ENCODE measurements around the gene RFESD.

The RFESD gene

DNA sequence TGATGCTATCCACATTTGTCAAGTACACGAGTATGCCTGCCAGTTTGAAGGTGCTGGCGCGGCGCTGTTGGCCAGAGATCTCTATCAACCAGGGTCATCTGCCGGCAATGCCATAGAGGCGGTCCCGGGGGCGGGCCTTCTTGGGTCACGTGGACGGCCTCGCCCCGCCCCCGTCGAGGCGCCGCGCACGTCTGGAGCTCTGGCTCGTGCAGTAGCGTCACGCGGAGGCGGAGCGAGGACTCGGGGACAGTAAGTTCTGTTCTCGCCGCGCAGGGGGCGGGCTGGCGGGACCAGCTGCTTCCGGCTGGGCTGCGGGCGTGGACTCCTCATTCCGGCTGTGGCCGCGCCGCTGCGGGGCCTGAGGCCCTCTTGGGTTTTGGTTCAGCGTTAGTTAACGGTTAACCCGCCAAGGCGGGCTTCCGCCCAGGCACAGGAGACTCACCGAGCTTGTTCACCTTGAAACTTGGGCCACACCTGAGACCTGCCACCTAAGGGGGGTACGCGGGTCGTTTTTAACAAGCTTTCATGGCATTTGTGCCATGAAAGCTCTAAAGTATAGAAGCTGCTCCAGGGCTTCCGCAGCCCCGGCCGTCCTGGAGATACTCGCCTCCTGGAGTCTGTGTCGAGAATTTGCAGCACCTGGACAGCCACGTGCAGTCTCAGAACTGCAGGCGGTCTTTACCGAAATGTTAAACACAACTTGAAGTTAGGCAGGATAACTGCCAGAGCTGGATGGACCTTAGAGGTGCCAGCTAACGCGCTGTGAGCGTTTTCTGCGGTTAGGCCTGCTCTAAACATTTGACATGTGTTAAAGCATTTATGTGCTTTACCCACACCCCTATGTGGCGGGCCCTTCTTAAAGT is at the start of gene RFESD:
RFESD (plus strand) TSS at position 209 of the 863 bp plus-strand sequence. CDS start 5,495 bp downstream, outside the sequence.
- Histone ChIP-seq H3K27ac (ENCODE audit: low read length) (peak within 1 kb of the TSS; percentile 94), H3K4me1 (ENCODE audit: low read length) (peaks cover 38% of the 10 kb centered on the region), H3K4me2 (ENCODE audit: low read length) (peak within 1 kb of the TSS; percentile 97), H3K27me3 (ENCODE audit: low read depth, low read length) (no peaks in the 10 kb centered on the region), H3K9ac (ENCODE audit: low read length) (peak within 1 kb of the TSS; percentile 93), H2AFZ (ENCODE audit: low read depth, low read length) (peak within 1 kb of the TSS; percentile 89), H3K9me3 (ENCODE audit: insufficient read depth, low read length) (no peaks in the 10 kb centered on the region), H3K4me3 (ENCODE audit: low read length) (peak within 1 kb of the TSS; percentile 83), H3K79me2 (ENCODE audit: low read length) (no peaks in the 10 kb centered on the region), H3K36me3 (replicated peaks; ENCODE audit: low read depth, low read length) (no peaks in the 10 kb centered on the region), H4K20me1 (ENCODE audit: insufficient read depth, low read length) (no peaks in the 10 kb centered on the region)
- no peak for TF ChIP-seq EZH2phosphoT487 (IDR thresholded peaks at IDR 0.05; ENCODE audit: low read depth)
- TF ChIP-seq, protein P1, sequence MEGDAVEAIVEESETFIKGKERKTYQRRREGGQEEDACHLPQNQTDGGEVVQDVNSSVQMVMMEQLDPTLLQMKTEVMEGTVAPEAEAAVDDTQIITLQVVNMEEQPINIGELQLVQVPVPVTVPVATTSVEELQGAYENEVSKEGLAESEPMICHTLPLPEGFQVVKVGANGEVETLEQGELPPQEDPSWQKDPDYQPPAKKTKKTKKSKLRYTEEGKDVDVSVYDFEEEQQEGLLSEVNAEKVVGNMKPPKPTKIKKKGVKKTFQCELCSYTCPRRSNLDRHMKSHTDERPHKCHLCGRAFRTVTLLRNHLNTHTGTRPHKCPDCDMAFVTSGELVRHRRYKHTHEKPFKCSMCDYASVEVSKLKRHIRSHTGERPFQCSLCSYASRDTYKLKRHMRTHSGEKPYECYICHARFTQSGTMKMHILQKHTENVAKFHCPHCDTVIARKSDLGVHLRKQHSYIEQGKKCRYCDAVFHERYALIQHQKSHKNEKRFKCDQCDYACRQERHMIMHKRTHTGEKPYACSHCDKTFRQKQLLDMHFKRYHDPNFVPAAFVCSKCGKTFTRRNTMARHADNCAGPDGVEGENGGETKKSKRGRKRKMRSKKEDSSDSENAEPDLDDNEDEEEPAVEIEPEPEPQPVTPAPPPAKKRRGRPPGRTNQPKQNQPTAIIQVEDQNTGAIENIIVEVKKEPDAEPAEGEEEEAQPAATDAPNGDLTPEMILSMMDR (IDR thresholded peaks at IDR 0.05; ENCODE audit: low read depth, low read length): no peak

DNA sequence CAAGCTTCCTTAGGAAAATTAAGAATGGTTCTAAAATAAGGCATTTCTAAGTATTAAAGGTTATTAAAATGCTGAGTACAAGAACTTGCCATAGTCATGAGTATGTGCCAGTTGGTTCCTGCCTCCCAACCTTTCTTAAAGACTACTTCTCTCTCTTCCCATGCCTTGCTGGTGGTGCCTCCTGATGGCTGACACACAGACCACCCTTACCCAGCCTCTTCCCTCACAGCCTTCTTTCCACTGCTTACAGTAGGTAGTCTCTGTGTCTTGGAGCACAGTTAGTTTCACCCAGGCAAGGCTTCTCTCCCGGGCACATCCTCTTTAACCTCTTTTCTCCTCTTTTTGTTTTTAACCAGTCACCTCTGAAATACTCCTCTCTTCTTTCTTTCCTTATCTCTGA is 47.3 kb upstream of the RFESD start:
- Histone ChIP-seq H4K20me1 (ENCODE audit: insufficient read depth, low read length) (no peaks in the 10 kb centered on the region), H3K27me3 (ENCODE audit: low read depth, low read length) (no peaks in the 10 kb centered on the region), H2AFZ (ENCODE audit: low read depth, low read length) (no peak overlapping the region), H3K4me1 (ENCODE audit: low read length) (peaks cover 8% of the 10 kb centered on the region), H3K36me3 (replicated peaks; ENCODE audit: low read depth, low read length) (no peaks in the 10 kb centered on the region), H3K27ac (ENCODE audit: low read length) (no peak overlapping the region), H3K9me3 (ENCODE audit: insufficient read depth, low read length) (no peaks in the 10 kb centered on the region), H3K9ac (ENCODE audit: low read length) (no peak overlapping the region), H3K4me2 (ENCODE audit: low read length) (no peak overlapping the region), H3K79me2 (ENCODE audit: low read length) (no peaks in the 10 kb centered on the region), H3K4me3 (ENCODE audit: low read length) (no peak overlapping the region)
- no peak for TF ChIP-seq EZH2phosphoT487 (IDR thresholded peaks at IDR 0.05; ENCODE audit: low read depth)
- TF ChIP-seq, protein P1 (IDR thresholded peaks at IDR 0.05; ENCODE audit: low read depth, low read length): no peak

DNA sequence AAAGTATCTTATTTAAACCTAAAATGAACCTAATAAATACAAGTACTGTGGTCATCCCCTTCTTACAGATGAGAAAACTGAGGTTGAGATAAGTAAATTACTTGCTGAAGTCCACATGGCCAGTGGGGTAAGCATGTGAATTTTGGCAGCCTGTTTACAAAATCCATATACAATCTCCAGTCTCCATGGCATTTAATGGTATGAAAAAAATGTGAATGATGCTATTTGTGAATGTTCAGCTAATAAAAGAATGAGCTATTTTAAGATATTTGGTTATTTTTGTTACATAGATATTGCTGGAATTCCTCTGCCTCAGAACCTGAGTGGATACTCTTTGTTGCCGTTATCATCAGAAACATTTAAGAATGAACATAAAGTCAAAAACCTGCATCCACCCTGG is 46.0 kb upstream of the RFESD start:
- Histone ChIP-seq H4K20me1 (ENCODE audit: insufficient read depth, low read length) (no peaks in the 10 kb centered on the region), H3K27ac (ENCODE audit: low read length) (no peak overlapping the region), H3K4me1 (ENCODE audit: low read length) (peaks cover 8% of the 10 kb centered on the region), H3K9me3 (ENCODE audit: insufficient read depth, low read length) (no peaks in the 10 kb centered on the region), H2AFZ (ENCODE audit: low read depth, low read length) (no peak overlapping the region), H3K27me3 (ENCODE audit: low read depth, low read length) (no peaks in the 10 kb centered on the region), H3K36me3 (replicated peaks; ENCODE audit: low read depth, low read length) (no peaks in the 10 kb centered on the region), H3K4me3 (ENCODE audit: low read length) (no peak overlapping the region), H3K79me2 (ENCODE audit: low read length) (no peaks in the 10 kb centered on the region), H3K4me2 (ENCODE audit: low read length) (no peak overlapping the region), H3K9ac (ENCODE audit: low read length) (no peak overlapping the region)
- TF ChIP-seq EZH2phosphoT487 (IDR thresholded peaks at IDR 0.05; ENCODE audit: low read depth): no peak
- TF ChIP-seq, protein P1 (IDR thresholded peaks at IDR 0.05; ENCODE audit: low read depth, low read length): no peak

DNA sequence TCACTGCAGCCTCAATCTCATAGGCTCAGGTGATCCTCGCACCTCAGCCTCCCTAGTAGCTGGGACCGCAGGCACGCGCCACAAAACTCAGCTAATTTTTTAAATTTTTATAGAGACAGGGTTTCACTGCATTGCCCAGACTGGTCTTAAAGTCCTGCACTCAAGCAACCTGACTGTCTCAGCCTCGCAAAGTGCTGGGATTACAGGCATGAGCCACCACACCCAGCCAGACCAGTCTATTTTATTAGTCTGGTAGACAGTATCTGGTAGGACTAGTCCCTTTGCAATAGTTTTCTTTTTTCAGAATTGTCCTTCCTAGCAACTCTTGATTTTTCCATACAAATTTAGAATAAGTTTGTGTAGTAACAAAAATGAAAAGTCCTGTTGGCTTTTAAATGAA is 40.8 kb upstream of the RFESD start:
- peaks cover 8% of the 10 kb centered on the region for H3K4me1 ChIP-seq (ENCODE audit: low read length)
- no peaks in the 10 kb centered on the region for H3K27me3 ChIP-seq (ENCODE audit: low read depth, low read length)
- no peak overlapping the region for H3K4me3 ChIP-seq (ENCODE audit: low read length)
- H3K27ac ChIP-seq (ENCODE audit: low read length): no peak overlapping the region
- no peak overlapping the region for H3K9ac ChIP-seq (ENCODE audit: low read length)
- no peaks in the 10 kb centered on the region for H4K20me1 ChIP-seq (ENCODE audit: insufficient read depth, low read length)
- no peak overlapping the region for H3K4me2 ChIP-seq (ENCODE audit: low read length)
- TF ChIP-seq, protein P1 (IDR thresholded peaks at IDR 0.05; ENCODE audit: low read depth, low read length): no peak
- no peak for TF ChIP-seq EZH2phosphoT487 (IDR thresholded peaks at IDR 0.05; ENCODE audit: low read depth)
- no peaks in the 10 kb centered on the region for H3K9me3 ChIP-seq (ENCODE audit: insufficient read depth, low read length)
- no peaks in the 10 kb centered on the region for H3K79me2 ChIP-seq (ENCODE audit: low read length)
- no peaks in the 10 kb centered on the region for H3K36me3 ChIP-seq (replicated peaks; ENCODE audit: low read depth, low read length)
- no peak overlapping the region for H2AFZ ChIP-seq (ENCODE audit: low read depth, low read length)
